PC-9 (cell line): ENCODE data around the gene SRSF4.

Source experiments
- CTCF ChIP-seq: fragments of 200-600 bp; sonication (generic); conservative IDR thresholded peaks from 2 replicates; pipeline ENCODE4 v1.6.1; 2017; ENCODE audit warnings: mixed run types, antibody characterized with exemption, mild to moderate bottlenecking, moderate library complexity
- EZH2 ChIP-seq: fragments of 200-600 bp; sonication (generic); IDR thresholded peaks from 2 replicates; pipeline ENCODE4 v1.8.0; 2017; ENCODE audit warnings: antibody characterized with exemption, low read depth

GRCh38 chr1:29200906-29201594 lies 19.4 kb upstream of the SRSF4 start:
- TF ChIP-seq CTCF: no peak
- no peak for TF ChIP-seq EZH2
